Chondrocyte (in vitro differentiated cells): ENCODE results near the gene CFAP47. TPM values are rescaled to one million over a fixed set of nuclear protein-coding genes. Genes with fewer than 3 reads are reported as not detected.
"Not testable (repeated sequence)": the region's sequence is repeated elsewhere in the genome, so short reads cannot be mapped to it uniquely, and the experiment has no call there.

Experiments
- DNase-seq: peaks from one replicate; pipeline ENCODE4 v3.0.0; 2021; ENCODE audit warnings: mixed read lengths, low spot score
- H3K27ac Mint-ChIP-seq: one replicate; pipeline ENCODE4 v1.8.0; 2021; ENCODE audit warnings: mild to moderate bottlenecking, moderate library complexity, mixed read lengths; ENCODE audit not compliant: unreplicated experiment
- H3K27me3 Mint-ChIP-seq: 2 replicates; pipeline ENCODE4 v1.8.0; 2021; ENCODE audit warnings: low read depth, mixed read lengths
- H3K36me3 Mint-ChIP-seq: 2 replicates; pipeline ENCODE4 v1.8.0; 2021; ENCODE audit warnings: low read depth, mixed read lengths
- H3K4me1 Mint-ChIP-seq: 2 replicates; pipeline ENCODE4 v1.8.0; 2021; ENCODE audit warnings: low read depth, mild to moderate bottlenecking, mixed read lengths
- H3K4me3 Mint-ChIP-seq: one replicate; pipeline ENCODE4 v1.8.0; 2021; ENCODE audit warnings: mild to moderate bottlenecking, moderate library complexity, mixed read lengths; ENCODE audit not compliant: unreplicated experiment
- H3K9me3 Mint-ChIP-seq: 2 replicates; pipeline ENCODE4 v1.8.0; 2021; ENCODE audit warnings: low read depth, mixed read lengths
- CTCF ChIP-seq: fragments of 200-600 bp; sonication (generic); IDR thresholded peaks from 2 replicates; pipeline ENCODE4 v1.5.0; 2021; ENCODE audit warnings: antibody characterized with exemption, mild to moderate bottlenecking, moderate library complexity
- long read RNA-seq: library from polyadenylated mRNA; stranded (forward); transcript quantifications from one replicate; pipeline ENCODE4 v2.0.0, GENCODE V29; 2021
- total RNA-seq: library from RNA; stranded (reverse); gene quantifications from 3 replicates; pipeline ENCODE4 v1.2.1, GENCODE V29; 2021

The CFAP47 gene
- not detected in 3 replicates for total RNA-seq
- long read RNA-seq, result 0 reads

DNA sequence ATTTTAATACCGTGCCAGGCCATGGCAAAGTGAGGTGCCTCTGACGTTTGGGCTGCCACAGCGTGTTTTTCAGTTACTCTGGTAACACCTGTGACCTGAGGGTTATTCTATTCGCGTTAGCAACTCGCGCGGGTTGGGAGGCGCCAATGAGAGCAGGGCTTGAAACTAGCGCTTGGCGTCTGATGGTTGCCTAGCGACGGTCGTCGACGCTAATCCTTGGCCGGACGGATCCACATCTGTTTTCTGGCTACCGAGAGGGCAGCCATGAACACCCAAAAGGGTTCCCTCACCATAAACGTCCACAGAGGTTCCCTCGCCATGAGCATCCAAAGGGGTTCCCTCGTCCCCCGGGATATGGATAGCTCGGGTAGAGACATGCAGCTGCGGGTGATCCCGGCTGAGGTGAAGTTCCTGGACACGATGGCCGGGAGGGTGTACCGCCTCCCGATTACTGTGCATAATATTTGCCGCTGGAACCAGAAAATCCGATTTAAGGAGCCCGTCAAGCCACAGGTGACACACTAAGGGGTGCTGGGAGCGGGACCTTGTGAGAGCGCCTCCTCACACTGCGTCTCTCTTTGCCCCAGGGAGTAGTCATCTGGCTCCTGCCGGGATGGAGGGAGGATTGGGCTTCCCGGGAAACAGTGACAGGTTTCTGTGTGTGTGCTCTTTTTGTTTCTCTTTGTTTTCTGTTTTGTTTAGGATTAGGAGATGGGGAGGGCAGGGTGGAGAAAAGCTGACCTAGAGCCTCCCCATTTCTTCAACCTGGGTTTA is at the start of gene CFAP47:
Gene CFAP47 (plus strand): TSS at position 199 of the 774 bp plus-strand sequence. CDS start 66 bp downstream, at position 265.
- no peaks in the 10 kb centered on the region for H3K36me3 Mint-ChIP-seq
- peak within 1 kb of the TSS; percentile 24 for H3K4me3 Mint-ChIP-seq
- DNase-seq, result peak; percentile 36
- H3K9me3 Mint-ChIP-seq, result peaks cover 16% of the 10 kb centered on the region
- no peaks in the 10 kb centered on the region for H3K4me1 Mint-ChIP-seq
- TF ChIP-seq CTCF, result no peak
- no peak within 1 kb of the TSS for H3K27ac Mint-ChIP-seq
- no peaks in the 10 kb centered on the region for H3K27me3 Mint-ChIP-seq

GRCh38 chrX:35880601-35881000 is 38.9 kb upstream of the CFAP47 start:
- H3K27ac Mint-ChIP-seq, result no peak overlapping the region
- no peak for TF ChIP-seq CTCF
- no peaks in the 10 kb centered on the region for H3K36me3 Mint-ChIP-seq
- DNase-seq, result no peak
- H3K4me1 Mint-ChIP-seq, result no peaks in the 10 kb centered on the region
- H3K4me3 Mint-ChIP-seq, result no peak overlapping the region
- no peaks in the 10 kb centered on the region for H3K27me3 Mint-ChIP-seq
- peaks cover 3% of the 10 kb centered on the region for H3K9me3 Mint-ChIP-seq

GRCh38 chrX:35886135-35886534 is 33.4 kb upstream of the CFAP47 start:
- H3K27ac Mint-ChIP-seq, result no peak overlapping the region
- H3K36me3 Mint-ChIP-seq, result no peaks in the 10 kb centered on the region
- H3K9me3 Mint-ChIP-seq, result no peaks in the 10 kb centered on the region
- no peaks in the 10 kb centered on the region for H3K4me1 Mint-ChIP-seq
- no peaks in the 10 kb centered on the region for H3K27me3 Mint-ChIP-seq
- DNase-seq, result no peak
- H3K4me3 Mint-ChIP-seq, result no peak overlapping the region
- TF ChIP-seq CTCF, result no peak

DNA sequence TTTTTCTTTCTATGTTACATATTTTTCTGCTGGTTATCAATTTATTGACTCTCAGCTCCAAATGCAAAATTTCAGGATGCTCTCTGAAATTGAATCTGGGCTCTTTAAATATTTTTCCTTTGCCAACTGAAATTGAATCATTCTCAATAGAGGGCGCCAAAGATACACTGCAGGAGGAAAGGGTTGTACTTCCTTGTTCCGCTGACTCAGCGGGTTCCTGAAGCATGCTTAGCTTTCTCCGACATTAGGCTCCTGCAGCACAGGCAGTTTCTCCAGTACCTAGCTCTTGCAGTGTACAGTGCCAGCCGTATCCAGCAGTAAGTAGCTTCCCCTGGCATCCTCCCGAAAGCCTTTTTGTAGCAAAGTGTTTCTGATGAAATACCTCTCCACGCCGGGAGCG is 28.8 kb upstream of the CFAP47 start:
- H3K4me1 Mint-ChIP-seq, result no peaks in the 10 kb centered on the region
- TF ChIP-seq CTCF, result peak; percentile 69
- H3K36me3 Mint-ChIP-seq, result no peaks in the 10 kb centered on the region

DNA sequence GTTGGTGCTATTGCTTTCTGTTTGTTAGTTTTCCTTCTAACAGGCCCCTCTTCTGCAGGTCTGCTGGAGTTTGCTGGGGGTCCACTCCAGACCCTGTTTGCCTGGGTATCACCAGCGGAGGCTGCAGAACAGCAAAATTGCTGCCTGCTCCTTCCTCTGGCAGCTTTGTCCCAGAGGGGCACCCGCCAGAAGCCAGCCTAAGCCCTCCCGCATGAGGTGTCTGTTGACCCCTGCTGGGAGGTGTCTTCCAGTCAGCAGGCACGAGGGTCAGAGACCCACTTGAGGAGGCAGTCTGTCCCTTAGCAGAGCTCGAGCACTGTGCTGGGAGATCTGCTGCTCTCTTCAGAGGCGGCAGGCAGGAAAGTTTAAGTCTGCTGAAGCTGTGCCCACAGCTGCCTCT is 67.3 kb downstream of the CFAP47 start:
- H3K9me3 Mint-ChIP-seq, result peaks cover 18% of the 10 kb centered on the region
- peak; percentile 66 for DNase-seq
- H3K27ac Mint-ChIP-seq, H3K4me1 Mint-ChIP-seq, H3K27me3 Mint-ChIP-seq, H3K36me3 Mint-ChIP-seq, H3K4me3 Mint-ChIP-seq: not testable (repeated sequence)

More for the DNA sequence above, 28.8 kb upstream of the CFAP47 start:
- H3K27ac Mint-ChIP-seq, result no peak overlapping the region
- peaks cover 4% of the 10 kb centered on the region for H3K27me3 Mint-ChIP-seq
- no peak for DNase-seq
- H3K9me3 Mint-ChIP-seq, result no peaks in the 10 kb centered on the region
- H3K4me3 Mint-ChIP-seq, result no peak overlapping the region

DNA sequence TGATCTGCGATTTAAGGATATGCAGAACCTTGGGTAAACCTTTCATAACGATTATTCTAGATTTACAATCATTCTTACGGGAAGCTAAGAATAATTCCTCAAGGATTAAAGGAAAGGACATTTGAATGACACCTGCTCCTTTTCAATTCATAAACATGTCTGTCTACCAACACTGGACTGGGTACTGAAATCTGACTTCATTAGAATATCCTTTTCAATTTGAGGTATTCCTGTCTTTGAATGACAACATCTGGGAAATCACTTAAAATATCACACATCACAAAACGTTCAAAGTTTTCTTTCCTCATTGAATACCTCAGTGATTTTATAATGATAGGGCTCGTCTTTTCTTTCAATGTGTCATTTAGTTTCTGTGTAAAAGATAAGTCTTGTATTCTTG is 87.7 kb downstream of the CFAP47 start:
- Mint-ChIP-seq H3K4me1 (no peaks in the 10 kb centered on the region), H3K9me3 (peaks cover 8% of the 10 kb centered on the region), H3K27me3 (no peaks in the 10 kb centered on the region), H3K4me3 (no peak overlapping the region), H3K36me3 (no peaks in the 10 kb centered on the region), H3K27ac (no peak overlapping the region)
- TF ChIP-seq CTCF, result no peak
- DNase-seq, result no peak
